C1 segment of cervical spinal cord (tissue), 14 donors: Measurements from ENCODE around the gene ARHGEF3.
"Not testable (repeated sequence)": the region's sequence is repeated elsewhere in the genome, so short reads cannot be mapped to it uniquely, and the experiment has no call there.

Experiments used
- DNase-seq, 14 donors: peaks; one replicate each; lab custom pipeline; 2025; lab: John Stamatoyannopoulos, UW

The ARHGEF3 gene

GRCh38 chr3:56737006-56737405, 64.7 kb downstream of the ARHGEF3 start:
- DNase-seq: no peak

- DNase-seq: no peak
Observed at GRCh38 chr3:56732109-56732508, 69.6 kb downstream of the ARHGEF3 start.

- DNase-seq: no peak
Observed at GRCh38 chr3:56725175-56725574, 76.6 kb downstream of the ARHGEF3 start.

DNA sequence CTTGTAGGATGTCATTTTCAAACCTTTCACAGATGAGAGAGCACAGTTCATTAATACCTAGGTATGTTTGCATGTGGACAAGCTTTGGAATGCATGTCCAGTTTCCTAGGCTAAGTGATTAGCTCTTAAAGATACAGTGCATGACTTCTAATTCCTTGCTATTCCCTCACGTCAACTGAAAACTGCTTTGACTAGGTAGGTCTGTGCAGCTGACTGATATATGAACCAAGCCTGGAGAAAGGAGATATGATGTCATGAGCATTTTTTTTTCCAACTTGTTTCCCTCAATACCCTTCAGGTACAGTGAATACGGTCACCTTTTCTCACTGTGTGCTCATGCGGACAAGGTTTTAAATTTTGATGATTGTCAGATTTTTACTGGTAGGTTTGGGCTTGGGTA, 77.1 kb downstream of the ARHGEF3 start:
- DNase-seq: no peak

DNA sequence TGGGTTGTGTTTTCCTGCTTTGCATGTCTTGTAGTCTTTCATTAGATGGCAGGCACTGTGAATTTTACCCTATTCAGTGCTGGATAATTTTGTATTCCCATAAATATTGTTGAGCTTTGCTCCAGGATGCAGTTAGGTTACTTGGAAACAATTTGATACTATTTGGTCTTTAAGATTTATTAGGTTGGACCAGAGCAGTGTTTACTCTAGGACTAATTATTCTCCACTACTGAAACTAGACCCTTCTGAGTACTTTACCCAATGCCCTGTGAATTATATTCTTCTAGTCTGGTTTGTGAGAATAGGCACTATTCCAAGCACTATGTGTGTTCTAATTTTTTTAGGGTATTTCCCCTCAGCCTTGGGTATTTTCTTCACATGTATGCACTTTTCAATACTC, 80.9 kb downstream of the ARHGEF3 start:
- DNase-seq: no peak

GRCh38 chr3:56718809-56719208, 82.9 kb downstream of the ARHGEF3 start:
- not testable (repeated sequence) for DNase-seq

DNA sequence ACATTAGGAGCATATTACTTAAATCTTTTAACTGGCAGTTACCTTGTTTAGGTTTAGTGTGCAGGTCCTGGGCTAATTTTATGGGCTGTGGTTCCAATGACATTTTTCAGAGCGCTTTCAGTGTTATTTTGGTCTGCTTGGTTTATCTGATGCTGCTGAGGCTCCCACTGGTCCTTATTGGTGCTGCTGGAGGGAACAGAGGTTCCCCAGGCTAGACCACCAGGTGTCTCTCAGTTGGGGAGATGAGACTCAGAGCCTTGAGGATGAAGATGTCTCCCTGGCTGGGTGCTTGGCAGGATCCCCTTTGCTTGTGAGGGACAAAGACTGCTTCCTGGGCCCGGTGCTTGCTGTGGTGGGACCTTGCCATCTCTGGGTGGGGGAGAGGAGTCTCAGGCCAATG, 90.4 kb downstream of the ARHGEF3 start:
- DNase-seq: no peak

DNA sequence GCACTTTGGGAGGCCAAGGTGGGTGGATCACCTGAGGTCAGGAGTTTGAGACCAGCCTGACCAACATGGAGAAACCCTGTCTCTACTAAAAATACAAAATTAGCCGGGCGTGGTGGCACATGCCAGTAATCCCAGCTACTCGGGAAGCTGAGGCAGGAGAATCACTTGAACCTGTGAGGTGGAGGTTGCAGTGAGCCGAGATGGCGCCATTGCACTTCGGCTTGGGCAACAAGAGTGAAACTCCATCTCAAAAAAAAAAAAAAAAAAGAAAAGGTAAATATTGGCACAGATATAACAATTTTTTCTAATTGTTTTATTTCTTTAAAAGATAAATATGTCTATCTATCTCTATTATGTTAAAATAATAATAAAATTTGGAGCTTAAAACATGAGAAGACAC, 94.3 kb downstream of the ARHGEF3 start:
- not testable (repeated sequence) for DNase-seq

- DNase-seq: no peak
Observed at GRCh38 chr3:56706629-56707028, 95.1 kb downstream of the ARHGEF3 start.

- no peak for DNase-seq
Observed at GRCh38 chr3:56704706-56705105, 97.0 kb downstream of the ARHGEF3 start.

GRCh38 chr3:56702490-56703315, 99.0 kb downstream of the ARHGEF3 start:
- peak in 6 of 14 donors; percentile 2 to 53 (median 12) for DNase-seq

- no peak for DNase-seq
Observed at GRCh38 chr3:56700151-56700550, 101.6 kb downstream of the ARHGEF3 start.

GRCh38 chr3:56694867-56695683, 106.7 kb downstream of the ARHGEF3 start:
- DNase-seq: no peak

GRCh38 chr3:56693750-56694149, 108.0 kb downstream of the ARHGEF3 start:
- peak in 2 of 14 donors; percentile 2 to 4 for DNase-seq

- DNase-seq: not testable (repeated sequence)
Observed at GRCh38 chr3:56692520-56693433, 109.0 kb downstream of the ARHGEF3 start.

DNA sequence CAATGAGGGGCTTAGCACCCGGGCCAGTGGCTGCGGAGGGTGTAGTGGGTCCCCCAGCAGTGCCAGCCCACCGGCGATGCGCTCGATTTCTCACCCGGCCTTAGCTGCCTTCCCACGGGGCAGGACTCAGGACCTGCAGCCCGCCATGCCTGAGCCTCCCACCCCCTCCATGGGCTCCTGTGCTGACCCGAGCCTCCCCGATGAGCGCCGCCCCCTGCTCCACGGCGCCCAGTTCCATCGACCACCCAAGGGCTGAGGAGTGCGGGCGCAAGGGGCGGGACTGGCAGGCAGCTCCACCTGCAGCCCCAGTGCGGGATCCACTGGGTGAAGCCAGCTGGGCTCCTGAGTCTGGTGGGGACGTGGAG, 109.8 kb downstream of the ARHGEF3 start:
- DNase-seq: not testable (repeated sequence)

- DNase-seq: no peak
Observed at GRCh38 chr3:56691165-56692000, 110.4 kb downstream of the ARHGEF3 start.

DNA sequence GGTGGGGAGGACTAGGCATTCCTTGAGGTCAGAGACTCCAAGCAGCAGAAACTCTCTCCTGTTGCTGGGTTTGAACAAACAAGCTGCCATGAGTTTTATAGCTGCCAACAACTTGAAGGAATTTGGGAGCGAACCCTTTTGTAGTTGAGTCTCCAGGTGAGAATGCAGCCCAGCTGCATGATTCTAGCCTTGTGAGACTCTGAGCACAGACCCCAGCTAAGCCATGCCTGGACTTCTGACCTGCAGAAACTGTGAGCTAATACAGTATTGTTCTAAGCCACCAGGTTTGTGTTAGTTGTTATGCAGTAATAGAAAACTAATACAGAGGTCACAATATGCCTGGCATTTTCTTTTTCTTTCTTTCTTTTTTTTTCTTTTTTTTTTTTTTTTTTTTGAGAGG, 112.4 kb downstream of the ARHGEF3 start:
- no peak for DNase-seq

GRCh38 chr3:56688191-56688590, 113.6 kb downstream of the ARHGEF3 start:
- no peak for DNase-seq

- DNase-seq: no peak
Observed at GRCh38 chr3:56684029-56684428, 117.7 kb downstream of the ARHGEF3 start.
